Aorta (tissue), 5 donors: ENCODE measurements around the gene DOCK6. TPM values are rescaled to one million over a fixed set of nuclear protein-coding genes. Genes with fewer than 3 reads are reported as not detected.

Experiments used
- ATAC-seq: fragments of 200-7000 bp; cut with Tn5 transposase; one replicate; pipeline ENCODE4 v1.9.1; 2022; ENCODE audit warnings: moderate library complexity; ENCODE audit not compliant: low FRiP score
- DNase-seq, 2 donors: peaks; one replicate each; pipeline ENCODE4 v3.0.0-alpha.2; 2020
- H3K27ac ChIP-seq, 2 donors: one replicate each; pipeline ENCODE4 v1.5.1; 2013; ENCODE audit warnings: low read length in 2 of 2, mild to moderate bottlenecking in 2 of 2, moderate library complexity in 2 of 2, control low read depth in 1 of 2, inconsistent platforms in 1 of 2, low read depth in 1 of 2
- H3K27me3 ChIP-seq, 2 donors: one replicate each; pipeline ENCODE4 v1.6.1; 2013; ENCODE audit warnings: control low read depth in 1 of 2, low read length in 1 of 2, mild to moderate bottlenecking in 1 of 2, moderate library complexity in 1 of 2; ENCODE audit not compliant: insufficient read depth in 2 of 2, control insufficient read depth in 1 of 2
- H3K36me3 ChIP-seq, 2 donors: one replicate each; pipeline ENCODE4 v1.6.1; 2013; ENCODE audit warnings: control low read depth in 1 of 2, low read length in 1 of 2, mild to moderate bottlenecking in 1 of 2; ENCODE audit not compliant: insufficient read depth in 2 of 2, control insufficient read depth in 1 of 2
- H3K4me1 ChIP-seq, 2 donors: one replicate each; pipeline ENCODE4 v1.6.1; 2013; ENCODE audit warnings: low read length in 2 of 2, control low read depth in 1 of 2, mild to moderate bottlenecking in 1 of 2, moderate library complexity in 1 of 2; ENCODE audit not compliant: insufficient read depth in 2 of 2, control insufficient read depth in 1 of 2
- H3K4me3 ChIP-seq, 2 donors: one replicate each; pipeline ENCODE4 v1.5.1; 2013; ENCODE audit warnings: low read length in 2 of 2, control low read depth in 1 of 2, mild to moderate bottlenecking in 1 of 2
- H3K9me3 ChIP-seq: one replicate; pipeline ENCODE4 v1.6.1; 2013; ENCODE audit warnings: mild to moderate bottlenecking, low read length; ENCODE audit not compliant: control insufficient read depth
- WGBS, 2 donors: extraction: QIAGEN DNeasy Blood & Tissue Kit; methylation state at CpG; one replicate each; pipeline ENCODE4 v1.1.7; 2013; 5-methylcytosine and 5-hydroxymethylcytosine counted together
- intact Hi-C, 2 donors: fragments of 100-400 bp; cut with DNase I; formaldehyde crosslinking; loops; one replicate each; pipeline versions ENCODE4 v1.14.2 to v1.15.0; 2022
- polyA plus RNA-seq, 2 donors: library from polyadenylated mRNA; stranded (reverse); fragments of 200-250 nt; gene quantifications; one replicate each; pipeline ENCODE4 v1.2.3, GENCODE V29; 2013
- total RNA-seq, 2 donors: library from RNA; stranded (reverse); fragmentation: NEBNext Ultra II Directional; extraction: Animal tissue kit (Norgen Biotek cat#: 25700); gene quantifications; one replicate each; pipeline ENCODE4 v1.2.1, GENCODE V29; 2021
- donor health status: healthy with polysubstance abuse.
- donor health status: Bipolar disorder and iron deficiency.
- donor health status: DM: no; HTN: no; CAD: no.
- donor health status: DM: no; HTN: no; CAD: no.
- donor health status: DM: yes; HTN: yes; CAD: no.

Gene DOCK6
- total and polyA plus RNA-seq, 4 donors = 12.8 to 109 (median 72.5) TPM

DNA sequence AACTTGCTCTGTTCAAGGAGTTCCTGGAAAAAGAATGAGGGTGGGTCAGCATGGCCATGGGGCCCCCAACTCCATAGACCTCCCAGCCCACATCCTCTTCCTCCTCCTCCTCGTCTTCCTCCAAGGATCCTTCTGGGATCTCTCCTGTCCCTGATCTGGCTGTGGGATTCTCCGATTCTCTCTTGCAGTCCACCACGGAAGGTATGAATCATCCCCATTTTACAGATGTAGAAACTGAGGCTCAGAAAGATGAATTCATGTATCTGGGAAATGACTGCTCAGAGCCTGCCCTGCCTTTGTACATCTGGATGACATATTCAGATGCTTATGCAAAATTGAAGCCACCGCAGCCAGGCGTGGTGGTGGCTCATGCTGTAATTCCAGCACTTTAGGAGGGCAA, 62.8 kb downstream of the DOCK6 start:
- Histone ChIP-seq H3K4me1 (no peaks in the 10 kb centered on the region), H3K9me3 (no peaks in the 10 kb centered on the region), H3K4me3 (no peak overlapping the region), H3K27ac (peak overlapping the region in 1 of 2 donors; percentile 7), H3K36me3 (no peaks in the 10 kb centered on the region), H3K27me3 (no peaks in the 10 kb centered on the region)
- WGBS, 2 donors = 77 to 96% methylated on average over 5 of the region's 5 CpGs
- no peak for ATAC-seq
- DNase-seq = no peak
- intact Hi-C loops = no loop called here

DNA sequence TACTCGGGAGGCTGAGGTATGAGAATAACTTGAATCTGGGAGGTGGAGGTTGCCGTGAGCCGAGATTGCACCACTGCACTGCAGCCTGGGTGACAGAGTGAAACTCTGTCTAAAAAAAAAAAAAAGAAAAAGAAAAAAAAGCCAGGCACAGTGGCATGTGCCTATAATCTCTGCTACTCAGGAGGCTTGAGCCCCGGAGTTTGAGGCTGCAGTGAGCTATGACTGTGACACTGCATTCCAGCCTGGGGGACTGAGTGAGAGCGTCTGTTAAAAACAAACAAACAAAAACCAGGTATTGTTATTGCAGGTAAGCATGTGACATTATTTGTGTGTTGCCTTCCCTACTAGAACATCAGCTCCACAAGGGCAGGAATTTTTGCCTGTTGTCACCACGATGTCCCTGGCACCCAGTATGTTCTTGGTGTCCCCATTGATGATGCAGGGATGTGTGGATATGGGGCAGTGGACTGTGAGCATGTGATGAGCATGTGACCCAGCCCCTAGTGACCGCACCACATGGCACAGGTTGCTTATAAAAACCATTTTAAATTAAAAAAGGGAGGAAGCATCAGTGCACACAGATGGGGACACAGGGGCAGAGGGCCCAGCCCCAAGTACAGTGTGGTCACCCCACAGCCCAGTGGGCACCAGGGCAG, 63.4 kb downstream of the DOCK6 start:
- peak overlapping the region in 1 of 2 donors; percentile 28 for H3K27ac ChIP-seq
- DNase-seq = no peak
- 26 to 31% methylated on average over 7 of the region's 7 CpGs for WGBS, 2 donors
- ATAC-seq = no peak
- intact Hi-C loops = no loop called here
- H3K4me3 ChIP-seq = no peak overlapping the region
- H3K4me1 ChIP-seq = no peaks in the 10 kb centered on the region
- no peaks in the 10 kb centered on the region for H3K27me3 ChIP-seq
- H3K36me3 ChIP-seq = no peaks in the 10 kb centered on the region
- H3K9me3 ChIP-seq = no peaks in the 10 kb centered on the region

DNA sequence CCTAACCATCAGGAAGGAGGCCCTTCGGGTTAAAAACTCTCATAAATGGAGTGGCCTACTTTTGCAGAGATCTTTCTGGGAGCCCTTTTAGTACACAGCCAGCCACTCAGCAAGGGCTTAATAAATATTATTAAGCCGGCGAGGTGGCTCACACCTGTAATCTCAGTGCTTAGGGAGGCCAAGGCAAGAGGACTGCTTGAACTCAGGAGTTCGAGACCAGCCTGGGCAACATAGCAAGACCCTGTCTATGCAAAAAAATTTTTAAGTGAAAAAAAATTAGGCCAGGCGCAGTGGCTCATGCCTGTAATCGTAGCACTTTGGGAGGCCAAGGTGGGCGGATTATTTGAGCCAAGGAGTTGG, 64.2 kb downstream of the DOCK6 start:
- H3K4me3 ChIP-seq = no peak overlapping the region

DNA sequence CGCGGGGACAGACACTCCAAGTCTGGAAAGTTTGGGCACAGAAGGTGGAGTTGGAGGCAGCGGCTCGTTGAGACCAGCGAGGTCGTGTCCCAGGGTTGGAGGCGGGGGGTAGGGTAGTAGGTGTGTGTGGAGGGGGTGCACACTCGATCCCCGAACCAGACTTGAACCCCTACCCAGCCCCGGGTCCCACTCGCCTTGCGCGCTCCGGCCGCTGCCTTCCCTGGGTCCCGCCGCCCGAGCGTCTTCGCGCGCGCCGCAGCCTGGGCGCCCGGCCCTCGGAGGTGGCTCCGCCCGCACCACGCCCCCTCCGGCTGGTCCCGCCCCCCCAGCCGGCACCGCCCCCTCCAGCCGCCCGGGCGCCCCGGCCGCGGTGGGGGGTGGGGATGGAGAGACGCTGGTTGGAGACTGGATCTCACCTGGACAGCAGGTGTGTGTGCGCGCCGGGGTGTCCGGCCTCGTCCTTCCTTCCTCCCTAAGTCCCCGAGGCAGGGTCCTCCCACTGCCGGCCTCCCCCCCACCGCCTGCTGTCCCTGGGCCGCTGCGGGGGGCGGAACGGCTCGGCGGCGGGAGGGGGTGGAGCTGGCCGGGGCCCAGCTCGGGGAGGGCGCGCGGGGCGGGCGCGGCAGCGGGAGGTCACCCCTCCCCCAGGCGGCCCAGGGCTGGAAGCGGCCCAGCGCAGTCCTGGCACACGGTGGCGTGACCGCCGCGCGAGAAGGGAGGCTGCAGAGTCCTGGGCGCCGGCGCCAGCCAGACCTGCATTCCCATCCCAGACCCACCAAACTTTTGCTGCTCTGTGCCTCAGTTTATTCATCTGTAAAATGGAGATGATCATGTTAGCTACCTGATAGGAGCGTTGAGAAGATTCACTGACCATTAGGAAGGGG, 64.8 kb downstream of the DOCK6 start, which contains the start of gene KANK2:
TSS of gene KANK2 (minus strand) at position 255 of the 884 bp plus-strand sequence. CDS start 3,034 bp downstream, outside the sequence.
- Histone ChIP-seq H3K9me3 (no peaks in the 10 kb centered on the region), H3K36me3 (peaks cover 0 to 10% of the 10 kb centered on the region in 2 donors), H3K27ac (peak within 1 kb of the TSS in 1 of 2 donors; percentile 84), H3K27me3 (no peaks in the 10 kb centered on the region), H3K4me1 (no peaks in the 10 kb centered on the region), H3K4me3 (peak within 1 kb of the TSS; percentile 82 to 91)
- ATAC-seq = peak; percentile 90
- WGBS, 2 donors = 1% methylated on average over 56 to 78 of the region's 78 CpGs
- intact Hi-C loops = loop anchor here in 1 of 2 donors (2.0 kb wide), 1 partner anchor 29 kb away; no protein-coding TSS in a partner anchor
- peak; percentile 89 to 95 for DNase-seq

More for the DNA sequence above, 64.2 kb downstream of the DOCK6 start:
- H3K36me3 ChIP-seq = peaks cover 0 to 6% of the 10 kb centered on the region in 2 donors
- H3K27ac ChIP-seq = peak overlapping the region in 1 of 2 donors; percentile 67
- intact Hi-C loops = no loop called here
- no peak for DNase-seq
- H3K4me1 ChIP-seq = no peaks in the 10 kb centered on the region
- 57 to 58% methylated on average over 7 of the region's 7 CpGs for WGBS, 2 donors
- no peaks in the 10 kb centered on the region for H3K9me3 ChIP-seq
- no peaks in the 10 kb centered on the region for H3K27me3 ChIP-seq
- no peak for ATAC-seq

DNA sequence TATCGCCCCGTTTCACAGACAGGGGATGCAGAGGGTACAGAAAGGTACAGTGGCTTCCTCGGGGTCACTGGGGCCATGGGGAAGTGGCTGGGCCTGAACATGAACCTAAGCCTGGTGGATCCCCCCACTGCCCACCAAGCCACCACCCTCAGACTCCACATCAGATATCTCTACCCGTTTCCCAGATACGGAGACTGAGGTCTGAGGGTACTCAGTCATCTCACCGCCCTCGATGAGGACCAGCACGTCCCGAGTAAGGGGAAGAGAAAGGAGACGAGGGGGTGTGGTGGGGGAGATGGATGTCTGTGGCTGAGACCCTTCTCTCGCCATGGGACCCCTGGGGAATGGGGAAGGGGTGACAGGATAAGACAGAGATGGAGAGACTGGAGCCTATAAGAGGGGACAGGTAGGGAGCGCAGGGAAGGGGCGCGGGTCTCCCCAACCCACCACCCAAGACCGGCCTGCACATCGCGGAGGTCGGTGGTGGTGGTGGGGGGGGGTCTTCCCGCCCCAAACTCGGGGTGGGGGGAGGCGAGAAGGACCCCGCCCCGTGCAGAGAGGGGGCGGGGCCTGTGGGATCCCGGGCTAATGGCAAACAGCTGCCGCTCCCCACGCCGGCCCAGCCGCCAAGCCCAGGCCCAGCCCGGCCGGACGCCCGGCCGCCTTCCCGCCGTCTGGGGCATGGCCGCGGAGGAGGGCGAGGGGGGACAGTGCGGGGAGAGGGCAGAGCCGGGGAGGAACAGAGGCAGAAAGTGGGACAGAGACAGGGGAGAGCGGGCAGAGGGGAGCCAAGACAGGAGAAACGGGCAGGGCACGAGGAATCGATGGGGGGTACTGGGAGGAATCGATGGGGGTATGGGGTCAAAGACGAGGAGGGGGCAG, 65.7 kb downstream of the DOCK6 start:
- intact Hi-C loops = loop anchor here in 1 of 2 donors (2.0 kb wide), 1 partner anchor 28 kb away; no protein-coding TSS in a partner anchor
- Histone ChIP-seq H3K9me3 (no peaks in the 10 kb centered on the region), H3K4me1 (no peaks in the 10 kb centered on the region), H3K27me3 (no peaks in the 10 kb centered on the region), H3K36me3 (peaks cover 0 to 10% of the 10 kb centered on the region in 2 donors), H3K4me3 (peak overlapping the region; percentile 82 to 91), H3K27ac (peak overlapping the region in 1 of 2 donors; percentile 58)
- peak; percentile 72 to 85 for DNase-seq
- peak; percentile 48 for ATAC-seq
- 3 to 4% methylated on average over 41 to 47 of the region's 47 CpGs for WGBS, 2 donors

DNA sequence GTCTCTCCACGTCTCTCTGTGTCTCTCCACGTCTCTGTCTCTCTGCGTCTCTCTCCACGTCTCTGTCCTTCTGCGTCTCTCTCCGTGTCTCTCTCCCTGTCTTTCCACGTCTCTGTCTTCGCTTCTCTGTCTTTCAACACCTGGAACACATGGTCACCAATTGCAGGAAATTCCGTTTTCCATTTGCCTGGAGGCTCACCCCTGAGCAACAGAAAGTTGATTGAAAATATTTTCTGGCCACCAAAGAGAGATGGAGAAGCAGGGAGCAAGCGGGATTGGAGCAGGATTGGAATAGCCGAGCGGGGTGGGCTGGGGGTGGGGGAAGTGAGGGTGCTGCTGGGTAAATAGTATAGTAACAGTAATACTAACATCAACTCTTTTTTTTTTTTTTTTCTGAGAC, 66.6 kb downstream of the DOCK6 start:
- intact Hi-C loops = loop anchor here in 1 of 2 donors (2.0 kb wide), 1 partner anchor 27 kb away; no protein-coding TSS in a partner anchor
- Histone ChIP-seq H3K4me1 (no peaks in the 10 kb centered on the region), H3K27ac (peak overlapping the region in 1 of 2 donors; percentile 43)

DNA sequence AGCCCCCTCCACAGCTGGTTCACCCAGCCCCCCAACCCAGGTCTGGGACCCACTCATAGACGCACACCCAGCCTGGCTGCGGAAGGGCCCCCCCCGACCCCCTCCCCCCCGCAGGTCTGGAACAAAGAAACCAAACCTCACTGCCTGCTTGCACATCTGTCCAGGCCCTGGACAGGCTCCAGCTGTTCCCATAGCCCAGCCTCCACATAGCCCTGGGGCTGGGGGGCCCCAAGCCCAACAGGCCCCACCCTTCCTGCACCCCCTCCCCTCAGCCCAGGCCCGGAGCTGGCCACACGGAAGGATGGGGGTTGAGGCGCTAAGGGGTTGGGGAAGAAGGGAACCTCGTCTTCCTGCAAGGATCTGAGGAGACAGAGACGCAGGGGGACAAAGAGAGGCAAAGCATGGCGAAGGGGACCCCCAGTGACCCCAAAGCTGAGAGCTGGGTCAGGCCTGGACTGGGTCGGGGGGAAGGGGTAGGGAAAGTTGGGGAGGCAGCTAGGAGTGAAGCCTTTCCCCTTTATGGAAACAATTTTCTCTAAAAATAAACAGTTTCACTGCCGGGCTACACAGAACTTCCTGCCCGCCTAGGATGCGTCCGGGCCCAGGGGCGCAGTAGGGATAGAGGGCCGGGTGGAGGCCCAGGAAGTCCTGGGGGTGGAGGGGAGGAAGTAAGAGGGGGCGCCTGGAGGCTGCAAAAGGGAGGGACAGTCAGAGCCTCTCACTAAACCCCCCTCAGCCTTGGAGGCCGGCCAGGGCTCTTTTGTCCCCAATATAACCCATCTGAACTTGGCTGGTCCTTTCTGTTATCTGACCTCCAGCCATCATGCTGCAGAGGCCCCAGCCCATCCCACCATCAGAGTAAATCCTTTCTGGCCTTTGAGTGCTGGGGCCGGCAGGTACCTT, 67.4 kb downstream of the DOCK6 start:
- intact Hi-C loops = no loop called here

More for the DNA sequence above, 66.6 kb downstream of the DOCK6 start:
- Histone ChIP-seq H3K27me3 (no peaks in the 10 kb centered on the region), H3K9me3 (no peaks in the 10 kb centered on the region), H3K4me3 (peak overlapping the region; percentile 32 to 55), H3K36me3 (peaks cover 0 to 10% of the 10 kb centered on the region in 2 donors)
- ATAC-seq (no peak), DNase-seq (no peak)
- 17 to 21% methylated on average over 12 of the region's 12 CpGs for WGBS, 2 donors

More for the DNA sequence above, 67.4 kb downstream of the DOCK6 start:
- no peak for ATAC-seq
- 0 to 4% methylated on average over 17 to 20 of the region's 20 CpGs for WGBS, 2 donors
- H3K27ac ChIP-seq = peak overlapping the region in 1 of 2 donors; percentile 66
- H3K27me3 ChIP-seq = no peaks in the 10 kb centered on the region
- no peaks in the 10 kb centered on the region for H3K4me1 ChIP-seq
- no peak for DNase-seq
- H3K36me3 ChIP-seq = peaks cover 0 to 10% of the 10 kb centered on the region in 2 donors
- H3K9me3 ChIP-seq = no peaks in the 10 kb centered on the region
- H3K4me3 ChIP-seq = peak overlapping the region; percentile 37 to 55
